A673 (cell line): Measurements from ENCODE around the gene SLC40A1.

ENCODE experiments used
- EZH2 ChIP-seq: fragments of 200-600 bp; sonication (generic); IDR thresholded peaks from 2 replicates; pipeline ENCODE4 v1.6.1; 2017; ENCODE audit warnings: borderline replicate concordance, low read depth, mild to moderate bottlenecking, mixed read lengths, antibody characterized with exemption, low read length; ENCODE audit not compliant: poor library complexity, severe bottlenecking
- TF ChIP-seq, protein P1 (sequence below): fragments of 300-800, 200-600 bp; sonication (generic); conservative IDR thresholded peaks from 2 replicates; pipeline ENCODE4 v1.5.1; 2017; ENCODE audit warnings: low read depth, mild to moderate bottlenecking, antibody characterized with exemption, low read length, moderate library complexity, mixed read lengths

DNA sequence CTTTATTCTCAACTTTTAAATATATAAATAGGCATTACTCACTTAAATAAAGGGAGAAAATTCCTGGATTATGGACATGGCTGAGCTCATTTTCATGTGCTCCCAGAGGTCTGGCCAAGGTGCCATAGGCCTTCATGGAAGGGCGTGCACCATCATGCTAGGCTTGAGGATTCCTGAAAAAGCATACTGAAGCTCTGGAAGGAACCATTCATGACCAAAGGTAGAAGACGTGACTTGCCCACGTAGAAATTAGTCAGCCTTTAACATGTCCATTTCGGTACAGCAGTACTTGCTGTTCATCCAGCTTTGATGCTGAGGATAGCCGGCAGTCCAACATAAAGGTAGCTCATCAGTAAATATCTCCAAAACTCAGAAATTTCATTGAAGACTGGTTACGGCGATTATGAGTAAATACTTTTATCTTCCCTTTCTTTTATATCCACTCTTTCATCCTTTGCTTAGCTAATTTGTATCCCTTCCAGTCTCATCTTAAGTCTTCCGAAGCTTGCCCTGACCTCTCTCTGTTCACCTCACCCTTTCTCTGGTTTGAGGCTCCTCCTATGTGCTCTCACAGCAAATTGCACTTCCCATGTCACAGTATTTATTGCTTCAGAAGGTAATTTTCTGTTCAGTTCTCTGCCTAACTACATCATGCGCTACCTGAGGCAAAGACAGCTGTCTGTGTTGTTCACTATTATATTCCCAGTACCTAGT is 48.4 kb upstream of the SLC40A1 start:
- TF ChIP-seq, protein P1, sequence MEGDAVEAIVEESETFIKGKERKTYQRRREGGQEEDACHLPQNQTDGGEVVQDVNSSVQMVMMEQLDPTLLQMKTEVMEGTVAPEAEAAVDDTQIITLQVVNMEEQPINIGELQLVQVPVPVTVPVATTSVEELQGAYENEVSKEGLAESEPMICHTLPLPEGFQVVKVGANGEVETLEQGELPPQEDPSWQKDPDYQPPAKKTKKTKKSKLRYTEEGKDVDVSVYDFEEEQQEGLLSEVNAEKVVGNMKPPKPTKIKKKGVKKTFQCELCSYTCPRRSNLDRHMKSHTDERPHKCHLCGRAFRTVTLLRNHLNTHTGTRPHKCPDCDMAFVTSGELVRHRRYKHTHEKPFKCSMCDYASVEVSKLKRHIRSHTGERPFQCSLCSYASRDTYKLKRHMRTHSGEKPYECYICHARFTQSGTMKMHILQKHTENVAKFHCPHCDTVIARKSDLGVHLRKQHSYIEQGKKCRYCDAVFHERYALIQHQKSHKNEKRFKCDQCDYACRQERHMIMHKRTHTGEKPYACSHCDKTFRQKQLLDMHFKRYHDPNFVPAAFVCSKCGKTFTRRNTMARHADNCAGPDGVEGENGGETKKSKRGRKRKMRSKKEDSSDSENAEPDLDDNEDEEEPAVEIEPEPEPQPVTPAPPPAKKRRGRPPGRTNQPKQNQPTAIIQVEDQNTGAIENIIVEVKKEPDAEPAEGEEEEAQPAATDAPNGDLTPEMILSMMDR: no peak
- no peak for TF ChIP-seq EZH2
